Spleen (tissue), 7 donors: Measurements from ENCODE around the gene TCEAL9.
A peak's percentile ranks its signal among the peaks of the same experiment; 100 is the strongest.

Experiments used
- CTCF ChIP-seq, 11 experiments: fragments of 200-600 bp in 7 of 11; fragments of 450-650 bp in 4 of 11; sonication (generic) in 4 of 11; IDR thresholded peaks in 8 of 11; conservative IDR thresholded peaks in 3 of 11; 1 replicate in 7 of 11; 2 replicates in 4 of 11; pipeline versions ENCODE4 v1.4.0 to v1.8.0; 2016 to 2021; ENCODE audit warnings: antibody characterized with exemption in 11 of 11, inconsistent platforms in 4 of 11, mild to moderate bottlenecking in 1 of 11
- POLR2A ChIP-seq, 3 donors: fragments of 450-650 bp; IDR thresholded peaks; one replicate each; pipeline ENCODE4 v1.5.1; 2017; ENCODE audit warnings: antibody characterized with exemption in 3 of 3, mild to moderate bottlenecking in 1 of 3
- donor health status: DM: no; HTN: no; CAD: no; lungs with moderate emphysema.
- donor health status: DM: no; HTN: no; CAD: no.
- donor health status: DM: no; HTN: no; CAD: no.

GRCh38 chrX:103343105-103343504 is 13.2 kb upstream of the TCEAL9 start:
- peak; percentile 22 to 71 (median 58) for TF ChIP-seq CTCF (IDR thresholded peaks at IDR 0.05 in 8 of 11, conservative IDR thresholded peaks at IDR 0.05 in 3 of 11)
- no peak for TF ChIP-seq POLR2A (IDR thresholded peaks at IDR 0.05)
